NCI-H526 (cell line): ENCODE results near the gene HOXA7.

Experiments used
- DNase-seq, 2 experiments: peaks; one replicate each; lab custom pipeline; 2025; lab: John Stamatoyannopoulos, UW

Gene HOXA7

DNA sequence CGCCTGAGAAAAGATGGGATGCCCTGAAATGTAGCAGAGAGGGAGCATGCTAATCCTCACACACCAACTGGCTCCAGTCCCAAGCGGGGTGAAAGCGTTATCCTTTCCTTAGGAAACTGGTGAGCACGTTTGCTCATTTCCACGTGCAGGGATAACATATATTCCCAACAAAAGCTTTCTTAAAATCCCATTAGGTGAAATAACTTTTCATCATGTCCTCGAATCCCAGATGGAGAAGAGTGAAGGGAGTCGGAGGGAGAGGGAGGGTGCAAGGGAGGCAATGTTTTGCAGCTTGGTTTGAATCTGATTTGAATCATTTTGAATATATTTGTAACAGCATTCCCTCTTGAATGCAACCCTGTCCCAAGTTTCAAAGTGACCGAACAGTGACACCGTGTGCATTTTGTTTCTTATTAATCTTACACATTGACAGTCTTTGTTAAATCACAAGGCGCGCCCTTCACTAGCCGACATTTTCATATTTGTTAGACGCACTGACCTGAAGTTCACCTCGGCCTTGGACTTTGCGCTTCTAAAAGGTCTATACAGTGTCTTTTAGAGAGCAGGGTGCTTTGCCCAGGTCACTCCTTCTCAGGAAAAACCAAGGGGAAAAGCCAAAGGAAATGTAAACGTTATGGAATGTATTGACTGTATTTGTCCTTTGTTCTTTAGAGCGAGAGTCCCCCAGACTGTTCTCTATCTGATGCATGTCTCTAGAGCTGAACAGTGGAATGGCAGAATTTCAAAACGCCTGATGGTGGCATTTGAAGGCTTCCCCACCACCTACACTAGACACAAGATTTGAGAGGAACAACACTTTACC, 22.9 kb downstream of the HOXA7 start:
- DNase-seq, result peak; percentile 96 to 98

DNA sequence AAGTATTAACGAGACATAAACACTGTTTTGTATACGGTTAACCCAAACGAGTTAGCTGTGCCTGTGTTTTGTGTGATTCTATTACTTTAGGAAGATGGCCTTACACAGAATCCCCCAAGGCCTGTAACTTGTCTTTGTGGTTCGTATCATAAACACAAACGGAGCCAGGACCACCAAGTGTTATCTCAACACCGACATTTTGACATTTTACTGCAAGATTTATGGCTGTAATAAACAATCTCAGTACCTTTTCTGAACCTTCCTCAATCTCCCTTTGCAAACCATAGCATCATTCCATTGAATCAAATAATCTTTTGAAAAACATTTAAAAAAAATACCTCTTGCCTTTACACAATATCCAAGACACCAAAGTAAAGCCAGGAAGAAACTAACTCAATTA, 23.5 kb downstream of the HOXA7 start:
- no peak for DNase-seq

DNA sequence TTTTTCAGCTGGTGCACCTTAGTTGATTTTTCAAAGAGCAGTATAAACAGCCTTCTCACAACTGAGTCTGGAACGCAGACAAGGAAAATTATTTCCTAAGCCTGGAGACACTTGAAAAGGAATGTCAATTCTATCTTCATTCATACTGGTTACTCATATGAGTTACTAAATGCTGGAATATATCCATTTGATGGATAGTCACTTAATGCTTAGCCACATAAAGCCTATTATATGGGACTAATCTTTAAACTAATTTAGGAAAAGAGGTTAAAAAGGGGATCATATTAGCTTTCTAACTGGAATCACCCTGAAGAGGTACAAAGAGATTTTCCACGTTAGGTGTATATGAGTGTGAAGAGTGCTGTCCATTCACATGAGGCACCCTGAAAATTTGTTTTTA, 24.3 kb downstream of the HOXA7 start:
- no peak for DNase-seq

DNA sequence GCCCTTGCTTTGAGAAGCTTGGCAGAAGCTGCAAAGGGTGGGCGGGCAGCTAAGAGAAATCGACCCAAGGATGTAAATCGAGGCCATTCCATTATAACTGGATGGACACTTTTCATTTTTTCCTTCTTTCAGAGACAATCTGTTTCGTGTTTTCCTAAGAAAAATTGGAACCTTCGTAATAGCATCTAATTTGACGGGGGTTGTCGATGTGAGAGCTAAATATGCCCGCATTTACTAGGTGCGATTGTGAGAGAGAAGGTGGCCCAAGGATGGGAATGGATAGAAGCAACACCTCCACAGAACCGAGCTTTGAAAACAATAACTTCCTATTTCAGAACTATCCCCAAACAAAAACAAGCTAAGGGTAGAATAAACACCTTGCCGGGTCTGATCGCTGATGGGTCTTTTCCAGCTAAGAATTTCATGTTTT, 25.1 kb downstream of the HOXA7 start:
- no peak for DNase-seq

DNA sequence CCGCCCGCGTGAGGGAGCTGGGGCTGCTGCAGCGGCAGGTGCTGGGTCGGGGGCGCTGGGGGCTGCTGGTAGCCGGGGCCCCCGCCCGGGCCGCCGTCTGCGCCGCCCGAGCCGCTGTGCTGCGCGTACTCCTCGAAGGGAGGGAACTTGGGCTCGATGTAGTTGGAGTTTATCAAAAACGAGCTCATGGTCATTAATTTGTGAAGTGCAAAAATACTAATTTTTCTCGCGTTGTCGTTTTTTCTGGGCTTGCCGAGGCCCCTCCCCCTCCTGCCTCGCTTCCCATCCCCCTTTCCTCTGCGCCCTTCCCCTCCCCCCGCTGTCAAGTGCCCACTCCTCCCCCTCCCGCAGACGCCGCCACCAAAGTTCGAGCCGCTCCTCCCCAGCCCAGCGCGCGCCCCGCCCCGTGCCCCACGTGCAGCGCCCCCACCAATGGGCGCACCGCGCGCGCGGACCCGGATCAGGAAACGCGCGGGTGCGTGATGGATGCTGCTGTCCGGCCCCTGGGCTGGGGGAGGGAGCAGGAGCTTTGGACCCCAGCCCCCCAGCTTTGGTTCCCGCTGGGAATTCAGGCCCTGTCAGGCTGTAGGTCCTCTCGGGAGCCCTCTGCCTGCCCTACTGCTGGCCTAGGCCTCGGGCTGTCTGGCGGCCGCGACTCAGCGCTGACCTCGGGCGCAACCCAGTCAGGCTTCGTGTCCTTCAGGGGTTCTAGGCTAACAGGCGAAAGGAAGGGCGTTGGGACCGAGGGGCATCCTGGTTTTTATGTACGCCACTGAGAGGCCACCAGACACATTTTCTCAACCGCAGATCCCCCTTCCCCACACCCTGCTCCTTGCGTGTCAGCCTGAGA, 25.7 kb downstream of the HOXA7 start, which contains the start of gene HOXA4:
Gene HOXA4, minus strand, starts transcription at position 218 of the 850 bp plus-strand sequence. Its CDS starts 24 bp downstream, at position 194.
- DNase-seq, result no peak

DNA sequence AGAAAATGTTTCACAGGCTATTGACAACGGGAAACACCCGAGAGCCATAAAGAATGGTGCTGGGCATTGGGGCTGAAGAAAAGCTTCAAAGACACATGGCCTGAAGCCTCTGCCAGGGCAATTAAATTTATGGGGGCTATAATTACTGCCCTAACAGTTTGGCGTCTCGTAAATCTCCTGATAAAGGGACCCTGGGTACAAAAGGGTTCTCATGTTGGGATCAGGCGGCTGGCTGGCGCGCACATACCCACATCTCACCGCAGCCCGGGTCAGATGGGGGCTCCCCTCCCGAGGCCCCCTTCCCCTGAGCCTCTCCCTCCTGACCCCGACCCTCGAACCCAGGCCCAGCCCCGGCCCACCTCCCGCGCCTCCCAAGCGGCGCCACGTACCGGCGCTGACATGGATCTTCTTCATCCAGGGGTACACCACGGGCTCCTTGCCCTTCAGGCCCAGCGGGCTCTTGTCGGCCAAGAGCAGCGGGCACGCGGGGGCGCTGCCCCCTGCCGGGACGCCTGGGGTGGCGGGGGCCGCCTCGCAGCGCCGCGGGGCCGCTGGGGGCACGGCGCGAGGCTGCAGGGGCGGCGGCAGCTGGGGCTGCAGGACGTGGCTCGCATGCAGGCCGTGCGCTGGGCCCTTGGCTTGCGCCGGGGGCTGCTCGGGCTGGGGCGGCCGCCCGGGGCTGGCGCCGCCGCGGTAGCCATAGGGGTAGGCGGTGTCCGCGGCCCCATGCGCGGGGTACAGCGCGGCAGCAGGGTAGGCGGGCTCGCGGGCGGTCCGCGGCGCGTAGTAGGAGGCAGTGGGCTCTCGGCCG, 26.5 kb downstream of the HOXA7 start:
- no peak for DNase-seq

DNA sequence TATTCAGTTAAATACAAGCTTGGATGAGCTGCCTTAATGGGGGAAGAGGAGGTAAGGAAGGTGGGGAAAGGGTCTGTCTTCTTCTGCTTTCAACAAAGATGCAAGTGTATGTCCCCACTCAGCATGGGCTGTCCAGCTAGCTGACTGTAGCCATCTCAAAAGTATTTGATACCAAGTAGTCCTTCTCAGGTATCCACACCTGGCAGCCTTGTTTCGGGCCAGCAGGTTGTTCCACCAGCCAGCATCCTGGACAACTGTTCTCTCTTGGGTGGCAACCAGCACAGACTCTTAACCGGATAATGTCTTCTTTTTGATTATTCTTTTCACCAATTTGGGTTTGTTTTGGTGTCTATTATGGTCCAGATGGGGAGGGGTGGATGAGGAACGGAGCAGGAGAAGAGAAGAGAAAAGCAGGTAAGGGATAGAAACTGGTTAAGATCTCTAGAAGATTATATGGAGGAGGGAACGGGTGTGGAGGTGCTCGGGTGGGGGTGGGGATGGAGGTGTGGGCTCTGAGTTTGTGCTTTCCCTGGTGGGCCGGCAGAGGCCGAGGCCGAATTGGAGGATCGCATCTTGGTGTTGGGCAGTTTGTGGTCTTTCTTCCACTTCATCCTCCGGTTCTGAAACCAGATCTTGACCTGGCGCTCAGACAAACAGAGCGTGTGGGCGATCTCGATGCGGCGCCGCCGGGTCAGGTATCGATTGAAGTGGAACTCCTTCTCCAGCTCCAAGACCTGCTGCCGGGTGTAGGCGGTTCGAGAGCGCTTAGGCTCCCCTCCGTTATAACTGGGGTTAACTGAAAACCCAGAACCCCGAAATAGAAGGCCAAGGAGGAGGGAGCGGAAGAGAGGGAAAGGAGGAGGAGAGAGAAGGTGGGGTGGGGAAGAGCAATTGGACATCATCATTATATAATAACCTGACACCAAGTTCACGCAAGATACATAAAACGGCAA, 27.4 kb downstream of the HOXA7 start:
- DNase-seq, result no peak

DNA sequence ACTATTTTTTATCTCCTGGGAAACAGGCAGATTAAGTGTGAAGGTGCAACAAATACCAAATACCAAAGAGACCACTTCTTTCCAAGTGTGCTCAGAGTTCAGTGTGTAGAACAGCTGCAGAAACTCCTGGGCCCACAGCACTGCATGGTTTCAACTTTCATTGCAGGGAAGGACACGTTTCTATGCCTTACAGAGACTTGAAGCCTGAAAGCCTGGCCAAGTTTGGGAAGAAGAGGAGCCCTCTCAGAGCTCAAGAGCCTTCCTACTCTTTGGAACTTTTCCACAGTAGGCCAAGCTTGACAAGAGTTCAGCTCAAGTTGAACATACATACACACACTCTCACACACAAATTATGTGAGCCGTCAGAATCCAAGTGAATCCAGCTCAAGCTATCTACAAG, 28.4 kb downstream of the HOXA7 start:
- no peak for DNase-seq

DNA sequence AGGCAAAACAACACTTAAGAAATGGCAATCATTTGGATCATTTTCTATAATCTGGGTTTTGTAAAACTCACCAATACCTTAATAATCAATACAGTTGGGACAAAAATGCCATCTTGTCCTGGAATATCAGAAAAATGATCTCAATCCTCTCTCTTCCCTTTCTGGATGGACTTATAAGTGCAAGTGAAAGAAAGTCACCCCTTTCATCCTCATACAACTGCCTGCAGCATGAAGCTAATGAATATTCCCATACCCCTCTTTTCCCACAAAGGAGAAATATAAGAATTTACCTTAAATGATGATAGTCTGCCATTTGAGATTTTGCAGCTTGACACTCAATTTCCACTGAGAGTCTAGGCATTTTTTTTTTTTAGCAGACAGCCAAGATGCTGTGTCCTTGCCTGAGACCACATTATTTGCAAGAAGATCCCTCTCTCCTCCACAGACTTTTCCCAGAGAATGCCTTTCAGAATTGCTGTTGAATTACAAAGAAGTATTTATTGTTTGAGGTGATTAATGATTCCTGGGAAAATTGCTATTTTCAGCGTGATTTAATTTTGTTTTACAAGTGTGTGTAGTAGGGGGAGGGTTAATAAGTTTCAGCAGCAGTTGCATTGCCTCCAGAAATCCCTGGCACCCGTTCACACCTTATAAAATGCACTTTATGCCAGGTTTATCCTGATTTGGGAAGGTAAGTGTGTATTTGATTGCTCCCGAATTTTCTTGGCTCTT, 29.7 kb downstream of the HOXA7 start:
- DNase-seq, result no peak

DNA sequence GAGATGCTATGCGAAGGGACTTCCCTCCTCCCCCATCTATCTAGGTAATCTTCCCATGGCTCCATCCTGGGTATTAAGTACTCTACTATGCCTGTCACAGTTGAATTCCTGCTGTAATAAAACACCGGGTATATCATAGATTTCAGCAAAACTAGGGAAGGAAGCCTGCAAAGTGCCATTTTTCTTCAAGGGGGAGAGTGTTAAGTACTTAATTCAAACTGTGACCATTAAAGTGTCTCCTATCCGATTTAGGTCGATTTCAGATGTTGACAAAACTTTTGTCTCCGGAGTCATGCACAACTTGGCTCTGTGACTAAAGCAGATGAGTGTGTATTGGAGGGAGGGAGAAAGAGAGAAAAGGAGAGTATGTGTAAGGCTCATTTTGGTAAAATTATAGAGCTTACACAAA, 30.5 kb downstream of the HOXA7 start:
- no peak for DNase-seq

DNA sequence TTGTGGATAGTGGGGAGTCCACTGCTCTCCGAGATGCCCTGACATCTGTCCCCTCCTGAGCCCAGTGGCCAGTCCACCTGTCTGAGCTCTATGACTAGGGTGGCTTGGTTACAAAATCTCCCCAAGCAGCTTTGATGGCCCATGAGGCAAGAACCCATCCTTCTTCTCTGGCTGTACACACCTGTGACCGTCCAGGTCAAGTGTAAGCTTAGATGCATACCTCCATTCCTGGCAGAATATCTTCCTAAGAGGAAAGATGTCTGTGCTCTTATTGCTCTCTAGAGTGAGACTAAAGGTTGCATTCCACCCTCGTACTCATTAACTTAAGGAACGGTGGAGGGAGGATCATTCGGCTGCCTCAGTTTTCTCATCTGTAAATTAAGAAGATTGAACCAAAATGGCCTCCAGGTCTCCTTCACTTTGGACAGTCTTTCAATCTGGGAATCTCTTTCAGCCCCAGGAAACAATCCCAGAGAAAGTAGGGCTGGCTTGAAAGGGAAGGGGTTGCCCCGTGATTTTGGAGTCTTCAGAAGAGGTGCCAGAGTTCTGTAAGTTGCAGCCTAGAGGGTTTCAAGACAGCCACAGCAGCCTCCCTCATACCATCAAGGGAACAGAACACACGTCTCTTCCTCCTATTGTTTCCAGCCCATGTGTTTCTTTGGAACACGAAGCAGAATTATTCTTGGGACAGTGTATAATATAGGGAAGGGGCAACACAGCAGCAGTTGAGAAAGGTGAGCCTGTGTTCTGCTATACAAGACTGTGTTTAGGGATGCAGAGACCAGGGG, 31.4 kb downstream of the HOXA7 start:
- DNase-seq, result no peak

DNA sequence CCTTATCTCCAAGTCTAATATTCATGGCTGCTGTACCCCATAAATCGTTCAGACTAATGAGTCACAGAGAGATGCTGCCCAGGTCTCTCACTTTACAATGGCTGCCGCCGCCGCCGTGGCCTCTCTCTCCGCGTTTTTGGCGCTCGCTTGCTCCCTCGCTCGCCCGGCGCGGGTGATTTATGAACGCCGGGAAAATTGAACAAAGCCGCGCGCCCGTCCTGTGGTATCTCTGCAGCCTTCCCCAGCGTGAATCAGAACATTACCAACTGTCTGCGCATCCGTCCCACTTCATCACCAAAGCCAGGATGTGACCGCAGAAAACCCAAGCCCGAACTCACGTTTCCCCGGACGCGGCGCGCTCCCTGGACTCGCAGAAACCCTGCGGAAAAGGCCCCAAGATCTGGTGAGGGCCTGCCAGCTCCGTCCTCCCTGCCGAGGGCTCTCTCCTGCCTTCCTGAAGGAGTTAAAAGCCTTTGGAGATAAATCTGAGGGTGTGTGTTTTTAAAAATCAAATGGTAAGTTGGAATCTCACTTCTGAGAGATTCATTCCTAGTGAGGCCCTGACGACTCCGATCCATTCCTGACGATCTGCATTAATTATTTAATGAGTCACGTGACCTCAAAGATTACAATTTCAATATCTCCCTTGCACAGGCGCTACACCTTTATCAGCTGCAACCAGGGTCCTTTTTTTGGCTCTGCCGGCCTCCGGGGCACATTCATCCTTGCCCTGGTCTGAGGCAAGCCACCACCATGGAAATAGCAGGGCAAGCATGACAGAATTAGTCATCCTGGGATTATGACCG, 32.2 kb downstream of the HOXA7 start:
- DNase-seq, result no peak

DNA sequence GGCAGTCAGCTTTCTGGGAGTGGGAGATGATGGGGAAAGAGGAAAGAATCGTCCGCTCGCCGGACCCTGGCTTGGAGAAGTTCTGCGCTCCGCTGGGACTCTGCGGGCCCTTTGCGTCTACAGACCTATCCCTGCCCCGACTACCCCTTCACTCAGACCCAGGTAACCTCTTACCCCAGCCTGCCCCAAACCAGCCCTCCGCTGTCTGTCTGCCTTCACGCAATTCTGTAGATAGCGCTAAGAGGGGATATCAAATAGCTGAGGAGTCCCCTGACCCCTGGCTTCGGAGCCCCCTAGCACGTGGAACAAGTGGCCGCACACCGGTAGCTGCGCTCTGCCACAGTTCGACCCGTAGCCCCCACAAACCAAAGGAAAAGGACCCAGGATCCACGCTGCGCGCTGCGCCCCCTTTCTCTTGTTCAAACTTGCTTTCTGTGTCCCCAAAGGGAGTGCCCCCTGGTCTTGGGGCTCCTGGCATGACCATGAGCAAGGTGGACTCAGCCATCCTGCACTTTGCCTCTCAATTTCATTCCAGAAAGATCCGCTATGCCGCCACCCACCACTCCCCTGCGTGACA, 32.9 kb downstream of the HOXA7 start:
- DNase-seq, result no peak

DNA sequence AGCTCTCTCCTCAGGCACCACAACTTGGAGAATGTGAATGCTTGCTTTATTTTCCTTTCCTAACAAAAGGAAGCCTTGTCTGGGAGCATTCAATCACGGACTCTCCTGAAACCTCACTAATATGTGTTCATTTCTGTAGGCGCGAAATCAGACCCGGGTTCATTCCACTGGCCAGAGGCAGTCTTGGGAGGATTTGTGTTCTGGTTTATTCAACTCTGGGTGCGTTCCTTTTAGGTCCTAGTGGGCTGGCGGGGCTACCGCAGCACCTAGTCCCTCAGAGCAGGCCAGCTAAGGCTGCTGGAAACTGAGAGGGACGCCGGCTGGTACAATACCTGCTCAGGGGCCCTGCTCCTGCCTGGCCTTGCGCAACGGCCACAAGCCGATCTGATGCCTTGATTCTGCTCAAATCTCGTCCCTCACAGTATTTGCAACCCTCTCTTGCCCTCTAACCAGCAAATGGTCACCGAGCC, 33.4 kb downstream of the HOXA7 start:
- DNase-seq, result peak in 1 of 2 experiments; percentile 38

DNA sequence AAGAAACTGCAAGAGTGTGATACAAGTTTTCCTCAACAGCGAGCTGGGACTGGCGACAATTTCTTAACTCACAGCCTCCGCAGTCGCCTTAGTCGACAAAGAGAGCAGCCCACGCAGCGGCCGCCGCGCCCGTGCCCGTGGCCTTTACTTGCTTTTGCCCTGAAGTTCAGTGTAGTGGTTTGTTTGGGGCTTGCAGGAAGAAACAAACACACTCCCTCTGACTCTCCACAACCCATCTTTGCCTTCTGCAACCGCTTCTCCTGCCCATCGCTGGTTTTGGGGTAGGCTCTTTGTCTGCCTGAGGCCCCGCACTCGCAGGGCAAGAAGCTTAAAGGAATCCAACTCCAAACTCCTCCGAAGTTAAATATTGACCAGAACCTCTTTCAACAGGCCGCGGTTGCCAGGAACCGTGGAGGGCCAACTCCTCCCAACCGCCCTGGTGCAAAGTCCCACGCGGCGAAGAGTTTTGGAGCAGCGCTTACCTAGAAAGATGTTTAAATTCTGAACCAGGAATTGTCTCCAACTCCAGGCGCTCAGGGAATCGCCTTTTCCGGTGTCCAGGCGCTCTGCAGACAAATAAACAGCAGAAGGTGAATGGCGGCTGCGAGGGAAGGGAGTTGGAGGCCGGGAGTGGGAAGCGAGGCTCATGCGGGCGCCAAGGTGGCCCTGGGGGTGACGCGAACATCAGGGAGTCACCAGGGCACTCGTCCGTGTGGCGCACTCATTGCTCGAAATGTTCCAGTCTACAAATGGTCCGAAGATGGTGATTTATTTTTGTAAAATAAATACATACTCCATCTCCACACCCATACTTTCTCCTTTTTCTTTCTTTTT, 34.2 kb downstream of the HOXA7 start:
- DNase-seq, result no peak

DNA sequence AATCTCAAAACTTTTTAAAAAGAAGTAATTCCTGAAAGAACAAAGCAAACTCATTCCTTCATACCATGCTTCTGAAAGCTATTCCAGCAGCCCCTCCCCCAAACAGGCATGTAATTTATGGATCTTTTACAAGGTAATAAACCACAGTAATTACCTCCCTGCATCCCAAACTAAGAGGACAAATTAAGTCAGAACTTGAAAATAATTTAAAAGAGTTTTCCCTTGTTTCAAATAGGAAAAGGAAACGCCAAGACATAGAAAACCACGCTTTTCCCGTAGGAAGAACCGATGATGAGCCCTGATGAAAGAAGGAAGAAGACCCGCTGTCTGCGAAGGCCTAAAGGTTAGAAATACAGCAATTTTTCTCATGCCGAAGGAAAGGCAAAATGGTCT, 34.8 kb downstream of the HOXA7 start:
- no peak for DNase-seq

DNA sequence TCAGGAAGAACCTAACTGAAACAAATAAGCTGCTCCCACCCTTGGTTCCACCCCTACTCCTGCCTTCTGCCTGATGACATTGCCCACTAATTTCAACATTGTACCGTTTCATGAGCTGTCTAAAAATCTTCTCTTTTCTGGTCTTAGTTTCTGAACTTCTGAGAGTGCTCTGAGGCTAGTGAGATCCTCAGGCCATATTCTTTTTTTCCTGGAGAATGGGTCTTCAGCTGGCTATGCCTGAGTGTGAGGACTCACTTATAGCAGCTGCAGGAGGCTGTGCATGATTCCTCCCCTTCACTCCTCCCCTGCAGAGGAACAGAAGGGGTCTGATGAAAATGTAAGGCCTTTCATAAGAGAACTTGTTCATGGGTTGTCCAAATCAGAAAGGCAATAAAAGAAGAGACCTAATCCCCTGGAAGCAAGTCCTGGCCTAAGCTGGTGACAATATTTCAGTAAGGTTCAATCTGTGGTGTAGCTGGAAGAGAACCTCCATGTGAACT, 37.0 kb downstream of the HOXA7 start:
- no peak for DNase-seq
